ENCODE data around the gene CLEC11A.

The CLEC11A gene

DNA sequence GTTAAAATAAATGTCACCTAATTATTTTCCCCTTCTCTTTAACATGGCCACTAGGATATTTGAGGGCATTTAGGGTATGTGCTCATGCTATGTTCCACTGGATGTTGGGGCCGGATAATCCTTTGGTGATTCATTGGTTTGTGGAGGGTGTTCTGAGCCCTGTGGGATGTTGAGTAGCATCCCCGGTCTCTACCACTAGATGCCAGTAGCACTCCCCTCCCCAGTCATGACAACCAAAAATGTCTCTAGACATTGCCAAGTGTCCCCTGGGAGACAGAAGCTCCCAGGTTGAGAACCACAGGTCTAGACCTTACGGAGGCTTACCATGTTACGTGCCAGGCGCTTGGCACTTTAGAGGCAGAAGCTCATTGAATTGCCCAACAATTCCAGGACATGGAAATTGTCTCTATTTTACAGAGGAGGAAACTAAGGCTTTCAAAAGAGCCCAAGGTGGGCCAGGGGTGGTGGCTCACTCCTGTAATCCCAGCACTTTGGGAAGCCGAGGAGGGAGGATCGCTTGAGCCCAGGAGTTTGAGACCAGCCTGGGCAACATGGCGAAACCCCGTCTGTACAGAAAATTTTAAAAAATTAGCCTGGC, 17.6 kb upstream of the CLEC11A start:
- DNase-seq: no peak

- no peak for DNase-seq
These were observed 16.8 kb upstream of the CLEC11A start for GRCh38 chr19:50706387-50706786.

DNA sequence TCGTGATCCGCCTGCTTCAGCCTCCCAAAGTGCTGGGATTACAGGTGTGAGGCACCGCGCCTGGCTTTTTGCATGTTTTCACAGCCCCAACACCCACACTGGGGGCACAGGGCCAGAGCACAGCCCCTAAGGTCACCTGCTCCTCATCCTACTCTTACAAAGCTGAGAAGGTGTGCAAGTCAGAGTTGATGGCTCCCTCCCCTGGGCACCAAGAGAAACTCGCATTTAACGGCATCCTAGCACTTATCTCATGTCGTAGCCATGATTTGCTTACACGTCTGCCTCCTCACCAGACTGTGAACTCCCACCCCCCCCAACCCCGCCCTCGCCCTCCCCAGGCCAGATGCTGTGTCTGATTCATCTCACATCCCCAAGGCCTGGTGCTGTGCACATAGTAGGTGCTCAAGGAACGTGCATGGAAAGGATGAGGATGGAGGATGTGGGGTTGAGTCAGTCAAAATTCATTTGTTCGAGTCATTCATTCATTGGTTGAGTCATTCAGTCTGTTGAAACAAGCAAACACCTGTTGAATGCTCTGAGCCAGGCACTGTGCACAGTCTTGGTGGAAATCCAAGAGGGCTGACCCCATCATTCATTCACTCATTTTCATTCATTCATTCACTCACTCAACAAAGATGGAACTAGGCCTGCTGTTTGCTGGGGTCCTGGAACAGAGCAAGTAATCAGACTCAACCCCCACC, 14.8 kb upstream of the CLEC11A start:
- DNase-seq: no peak

GRCh38 chr19:50710094-50710493, 13.1 kb upstream of the CLEC11A start:
- DNase-seq: no peak

DNA sequence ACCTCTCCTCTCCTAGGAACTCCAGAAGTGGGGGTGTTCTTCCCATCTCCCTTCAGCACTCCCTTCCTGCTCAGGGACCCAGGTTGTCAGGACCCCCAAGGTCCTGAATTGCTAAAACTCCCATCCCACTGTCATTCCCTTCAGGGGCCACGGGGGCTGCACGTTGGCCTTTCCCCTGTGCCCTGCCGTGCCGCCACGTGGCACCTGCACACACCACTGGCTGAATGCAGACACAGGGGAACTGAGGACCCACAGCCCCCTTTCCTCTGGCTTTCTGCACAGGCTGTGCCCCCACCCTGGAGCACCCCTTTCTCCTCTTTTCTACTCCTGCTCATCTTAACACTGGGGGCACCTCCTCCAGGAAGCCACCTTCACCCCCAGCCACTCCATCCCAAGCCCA, 12.6 kb upstream of the CLEC11A start:
- DNase-seq: no peak

GRCh38 chr19:50711196-50711595, 12.0 kb upstream of the CLEC11A start:
- DNase-seq: no peak

GRCh38 chr19:50711805-50712204, 11.4 kb upstream of the CLEC11A start:
- DNase-seq: no peak

- DNase-seq: no peak
These were observed 10.3 kb upstream of the CLEC11A start for GRCh38 chr19:50712833-50713232.

DNA sequence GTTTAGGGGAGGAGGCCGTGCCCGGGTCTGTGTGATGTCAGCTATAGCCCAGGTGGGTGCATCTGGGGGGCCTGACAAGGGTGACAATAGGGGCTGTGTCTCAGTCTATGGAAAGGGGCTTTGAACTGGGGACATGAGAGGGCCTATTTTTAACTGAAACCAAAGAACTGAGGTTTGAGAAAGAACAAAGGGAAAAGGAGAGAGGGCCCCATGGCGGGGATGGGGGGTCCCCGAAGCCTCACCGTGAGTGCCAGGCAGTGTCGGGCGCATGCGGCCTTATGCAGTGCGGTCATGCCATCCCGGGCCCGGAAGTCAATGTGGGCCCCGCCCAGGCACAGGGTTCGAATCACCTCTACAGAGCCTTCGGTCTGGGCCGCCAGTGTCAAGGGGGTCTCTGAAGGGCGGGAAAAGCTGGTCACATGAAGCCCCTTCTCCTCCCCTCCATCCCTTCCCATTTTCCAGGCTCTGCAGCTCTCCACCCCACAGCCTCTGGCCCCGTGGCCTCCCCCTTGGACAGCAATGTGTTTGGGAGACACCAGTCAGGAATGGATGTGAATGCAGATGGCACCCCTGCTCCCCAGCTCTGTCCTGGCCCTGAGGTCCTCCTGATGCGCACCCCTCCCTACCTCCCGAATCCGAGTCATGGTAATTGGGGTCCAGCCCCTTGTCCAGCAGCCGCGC, 9.5 kb upstream of the CLEC11A start:
- no peak for DNase-seq

GRCh38 chr19:50716178-50717025, 6.8 kb upstream of the CLEC11A start:
- no peak for DNase-seq

DNA sequence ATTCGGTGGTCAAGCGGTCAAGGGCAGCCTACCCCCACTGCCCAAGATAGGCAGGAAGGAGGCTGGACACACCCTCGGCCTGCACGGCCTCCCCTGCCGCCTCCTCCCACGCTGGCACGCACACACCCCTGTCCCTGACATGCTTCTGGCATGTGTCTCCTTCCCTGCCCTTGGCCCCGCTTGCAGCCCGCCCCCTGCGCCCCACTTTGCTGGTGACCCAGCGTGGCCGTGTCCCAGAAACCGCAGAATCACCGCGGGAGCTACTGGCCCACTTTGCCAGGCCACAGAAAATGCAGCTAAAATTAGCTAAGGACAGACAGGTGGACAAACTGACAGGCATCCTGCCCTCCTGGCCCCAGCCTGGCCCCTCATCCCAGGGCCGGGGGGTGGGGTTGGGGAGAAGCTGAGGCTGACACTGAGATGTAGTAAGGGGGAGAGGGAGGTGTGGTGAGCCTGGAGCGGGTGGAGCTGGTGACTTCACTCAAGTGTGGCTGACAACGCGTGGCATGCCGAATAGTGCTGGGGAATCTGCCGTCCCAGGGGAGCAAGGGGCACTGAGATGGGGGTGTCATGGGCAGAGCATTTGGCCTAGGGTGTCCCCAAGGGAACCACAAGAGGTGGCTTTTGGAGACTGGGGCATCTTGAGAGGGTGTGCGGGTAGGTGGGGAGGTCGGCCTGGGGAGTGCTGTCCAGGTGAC, 6.0 kb upstream of the CLEC11A start:
- no peak for DNase-seq

DNA sequence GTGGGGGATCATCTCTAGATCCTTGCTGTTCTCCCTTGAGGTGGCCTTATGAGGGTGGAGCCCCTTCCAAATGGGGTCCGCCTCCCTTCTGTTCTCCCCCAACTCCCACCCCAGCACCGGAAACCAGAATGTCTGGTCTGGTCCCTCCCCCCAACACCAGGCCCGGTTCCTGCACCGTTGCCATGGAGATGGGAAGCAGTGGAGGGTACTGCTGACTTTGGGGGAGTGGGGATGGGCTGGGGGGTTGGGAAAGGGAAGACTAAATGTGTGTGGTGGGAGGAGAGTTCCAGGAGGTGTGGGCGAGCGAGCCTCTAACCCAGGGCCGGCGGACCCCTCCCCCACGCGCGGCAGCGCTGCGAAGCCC, 5.3 kb upstream of the CLEC11A start:
- DNase-seq: no peak

- DNase-seq: no peak
These were observed 4.7 kb upstream of the CLEC11A start for GRCh38 chr19:50718255-50719118.

DNA sequence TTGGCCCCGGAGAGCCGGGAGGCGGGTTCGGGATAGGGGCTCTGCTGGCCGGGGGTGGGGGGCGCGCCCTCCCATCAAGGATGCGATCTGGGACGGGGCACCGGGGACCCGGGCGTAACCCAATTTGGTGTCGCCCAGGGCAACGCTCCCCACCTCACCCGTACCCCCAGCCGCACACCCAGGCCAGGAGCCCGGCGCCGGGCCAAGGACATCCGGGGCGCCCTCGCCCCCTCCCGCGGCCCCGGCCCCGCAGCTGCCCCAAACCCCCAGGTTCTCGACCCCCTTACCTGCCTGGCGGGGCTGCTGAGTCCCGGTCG, 4.1 kb upstream of the CLEC11A start:
- no peak for DNase-seq

DNA sequence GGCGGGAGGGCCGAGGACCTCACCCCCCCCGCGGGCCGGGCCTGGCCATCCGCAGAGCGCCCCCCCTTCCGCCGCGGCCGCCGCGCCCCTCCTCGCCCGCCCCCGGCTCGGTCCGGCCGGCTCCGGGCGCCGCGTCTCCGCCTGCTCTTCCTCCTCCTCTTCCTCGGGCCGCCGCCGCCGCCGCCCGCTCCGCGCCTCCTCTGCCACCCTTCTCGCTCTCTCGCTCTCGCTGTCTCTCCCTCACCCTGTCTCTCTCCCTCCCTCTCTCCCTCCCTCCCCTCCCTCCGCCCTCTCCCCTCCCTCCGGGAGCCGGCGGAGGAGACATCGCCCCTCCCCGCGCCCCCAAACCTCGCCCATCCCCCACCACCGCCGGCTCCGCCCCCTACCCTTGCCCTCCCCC, 3.6 kb upstream of the CLEC11A start, which contains the start of gene SHANK1:
SHANK1 (minus strand) TSS at position 237 of the 400 bp plus-strand sequence. CDS start 2,883 bp downstream, outside the sequence.
- no peak for DNase-seq

GRCh38 chr19:50720181-50720920, 2.8 kb upstream of the CLEC11A start:
- no peak for DNase-seq

- no peak for DNase-seq
These were observed 2.2 kb upstream of the CLEC11A start for GRCh38 chr19:50720921-50721381.

GRCh38 chr19:50721441-50722137, 1.6 kb upstream of the CLEC11A start:
- no peak for DNase-seq

- no peak for DNase-seq
These were observed 757 bp upstream of the CLEC11A start for GRCh38 chr19:50722201-50723013.

All from NCI-H524 treated with DMSO at 0.1 percent for 48 hours (cell line).